GM23338 (cell line): ENCODE measurements around the gene SNTG2. TPM values are rescaled to one million over a fixed set of nuclear protein-coding genes. Genes with fewer than 3 reads are reported as not detected.

ENCODE experiments used
- ATAC-seq: fragments of 200-7000 bp; cut with Tn5 transposase; 3 replicates; pipeline ENCODE4 v1.9.1; 2020
- DNase-seq: peaks from one replicate; pipeline ENCODE4 v3.0.0-alpha.2; 2015; ENCODE audit warnings: low spot score
- H2AFZ ChIP-seq: fragments of 200-600 bp; sonication (generic); 2 replicates; pipeline ENCODE4 v1.8.0; 2016; ENCODE audit warnings: antibody characterized with exemption, mild to moderate bottlenecking, moderate library complexity
- H3F3A ChIP-seq: fragments of 200-600 bp; sonication (generic); replicated peaks from 2 replicates; pipeline ENCODE4 v1.8.0; 2017; ENCODE audit warnings: antibody characterized with exemption, mixed run types, low read depth
- H3K27ac ChIP-seq: fragments of 200-600 bp; sonication (generic); 2 replicates; pipeline ENCODE4 v1.6.1; 2016; ENCODE audit warnings: low read depth
- H3K27me3 ChIP-seq: fragments of 200-600 bp; sonication (generic); 2 replicates; pipeline ENCODE4 v1.8.0; 2016; ENCODE audit warnings: mild to moderate bottlenecking, mixed run types, moderate library complexity; ENCODE audit not compliant: insufficient read depth
- H3K36me3 ChIP-seq: fragments of 200-600 bp; sonication (generic); 2 replicates; pipeline ENCODE4 v1.8.0; 2016; ENCODE audit warnings: mild to moderate bottlenecking; ENCODE audit not compliant: insufficient read depth
- H3K4me1 ChIP-seq: fragments of 200-600 bp; sonication (generic); 2 replicates; pipeline ENCODE4 v1.8.0; 2016; ENCODE audit warnings: mild to moderate bottlenecking, moderate library complexity; ENCODE audit not compliant: insufficient read depth
- H3K4me2 ChIP-seq: fragments of 200-600 bp; sonication (generic); 2 replicates; pipeline ENCODE4 v1.7.1; 2017; ENCODE audit warnings: mixed run types
- H3K4me3 ChIP-seq: fragments of 200-600 bp; sonication (generic); 2 replicates; pipeline ENCODE4 v1.6.1; 2016; ENCODE audit warnings: mixed run types
- H3K79me2 ChIP-seq: fragments of 200-600 bp; sonication (generic); replicated peaks from 2 replicates; pipeline ENCODE4 v1.8.0; 2017; ENCODE audit warnings: mild to moderate bottlenecking; ENCODE audit not compliant: insufficient read depth
- H3K9me2 ChIP-seq: fragments of 200-600 bp; sonication (generic); 2 replicates; pipeline ENCODE4 v1.8.0; 2017; ENCODE audit not compliant: insufficient read depth
- H4K20me1 ChIP-seq: fragments of 200-600 bp; sonication (generic); replicated peaks from 2 replicates; pipeline ENCODE4 v1.8.0; 2017; ENCODE audit warnings: mild to moderate bottlenecking; ENCODE audit not compliant: insufficient read depth
- H3K27ac Mint-ChIP-seq: 2 replicates; pipeline ENCODE4 v1.8.0; 2020; ENCODE audit warnings: inconsistent platforms, mild to moderate bottlenecking, moderate library complexity, mixed read lengths
- H3K27me3 Mint-ChIP-seq: 3 replicates; pipeline ENCODE4 v1.8.0; 2022; ENCODE audit warnings: low read depth, mild to moderate bottlenecking, moderate library complexity, mixed read lengths, inconsistent platforms; ENCODE audit not compliant: insufficient read depth, poor library complexity
- H3K36me3 Mint-ChIP-seq: 3 replicates; pipeline ENCODE4 v1.8.0; 2021; ENCODE audit warnings: low read depth, mild to moderate bottlenecking, inconsistent platforms, moderate library complexity, mixed read lengths
- H3K4me1 Mint-ChIP-seq: 3 replicates; pipeline ENCODE4 v1.8.0; 2020; ENCODE audit warnings: mild to moderate bottlenecking, inconsistent platforms, mixed read lengths
- H3K4me3 Mint-ChIP-seq: 3 replicates; pipeline ENCODE4 v1.8.0; 2021; ENCODE audit warnings: moderate library complexity, mild to moderate bottlenecking, inconsistent platforms, mixed read lengths
- H3K9me3 Mint-ChIP-seq: 3 replicates; pipeline ENCODE4 v1.8.0; 2020; ENCODE audit warnings: moderate library complexity, mild to moderate bottlenecking, inconsistent platforms, mixed read lengths
- CREB1 ChIP-seq: fragments of 250-450 bp; sonication (Bioruptor Pico); IDR thresholded peaks from 2 replicates; pipeline ENCODE4 v1.5.0; 2020; ENCODE audit warnings: low read depth, mild to moderate bottlenecking, moderate library complexity
- CTCF ChIP-seq, 2 experiments: fragments of 200-600 bp in 1 of 2; sonication (generic) in 1 of 2; conservative IDR thresholded peaks; 2 replicates each; pipeline versions ENCODE4 v1.5.1 to v1.6.1; 2016 to 2017; ENCODE audit warnings: antibody characterized with exemption in 2 of 2, low read depth in 2 of 2, mild to moderate bottlenecking in 2 of 2, moderate library complexity in 1 of 2
- ETS1 ChIP-seq: IDR thresholded peaks from 2 replicates; pipeline ENCODE4 v1.6.1; 2016; ENCODE audit warnings: antibody characterized with exemption
- EZH2 ChIP-seq: fragments of 200-600 bp; sonication (generic); IDR thresholded peaks from one replicate; pipeline ENCODE4 v1.8.0; 2017; ENCODE audit warnings: antibody characterized with exemption, mild to moderate bottlenecking, low read depth; ENCODE audit not compliant: unreplicated experiment
- EZH2phosphoT487 ChIP-seq: fragments of 200-600 bp; sonication (generic); IDR thresholded peaks from one replicate; pipeline ENCODE4 v1.8.1; 2018; ENCODE audit warnings: antibody characterized with exemption; ENCODE audit not compliant: unreplicated experiment
- JUNB ChIP-seq: IDR thresholded peaks from one replicate; pipeline ENCODE4 v1.6.1; 2016; ENCODE audit warnings: antibody characterized with exemption; ENCODE audit not compliant: unreplicated experiment
- NANOG ChIP-seq: IDR thresholded peaks from 2 replicates; pipeline ENCODE4 v1.6.1; 2016; ENCODE audit warnings: antibody characterized with exemption, borderline replicate concordance
- POLR2AphosphoS5 ChIP-seq: IDR thresholded peaks from 2 replicates; pipeline ENCODE4 v1.6.1; 2016; ENCODE audit warnings: antibody characterized with exemption, low read depth
- REST ChIP-seq: IDR thresholded peaks from one replicate; pipeline ENCODE4 v1.6.1; 2018; ENCODE audit warnings: antibody characterized with exemption; ENCODE audit not compliant: unreplicated experiment
- STAT1 ChIP-seq: IDR thresholded peaks from one replicate; pipeline ENCODE4 v1.6.1; 2016; ENCODE audit warnings: antibody characterized with exemption; ENCODE audit not compliant: unreplicated experiment
- ZNF114 ChIP-seq: fragments of 250-450 bp; sonication (Bioruptor Pico); IDR thresholded peaks from 2 replicates; pipeline ENCODE4 v1.5.0; 2020; ENCODE audit warnings: mild to moderate bottlenecking, moderate library complexity
- ZNF331 ChIP-seq: fragments of 250-450 bp; sonication (Bioruptor Pico); IDR thresholded peaks from 2 replicates; pipeline ENCODE4 v1.5.0; 2020; ENCODE audit warnings: low read depth, mild to moderate bottlenecking, moderate library complexity
- ZNF462 ChIP-seq: fragments of 250-450 bp; sonication (Bioruptor Pico); IDR thresholded peaks from 2 replicates; pipeline ENCODE4 v1.5.0; 2020; ENCODE audit warnings: mild to moderate bottlenecking, moderate library complexity
- polyA plus RNA-seq: library from polyadenylated mRNA; unstranded; fragments of >200 nt; fragmentation: Nextera tagmentation; extraction: Ambion mirVana; gene quantifications from 2 replicates; pipeline ENCODE4 v1.2.1, GENCODE V29; 2016
- total RNA-seq: library from RNA; depleted of rRNA; stranded (reverse); fragments of >200 nt; shearing (Covaris generic); gene quantifications from 2 replicates; pipeline ENCODE4 v1.2.3, GENCODE V29; 2014

The SNTG2 gene
- total and polyA plus RNA-seq, 2 experiments from 2014 or later, result 27.5 to 60.4 TPM

- H3K27ac ChIP-seq, result no peak overlapping the region
- no peak overlapping the region for H3K4me3 Mint-ChIP-seq
- H3K9me3 Mint-ChIP-seq, result no peaks in the 10 kb centered on the region
Measured at GRCh38 chr2:1236606-1237005, 286.0 kb downstream of the SNTG2 start.

More at GRCh38 chr2:1236606-1237005, 286.0 kb downstream of the SNTG2 start:
- ATAC-seq (no peak), DNase-seq (no peak)
- TF ChIP-seq CTCF (conservative IDR thresholded peaks at IDR 0.05; ENCODE audit: low read depth in 2 of 2) (no peak), ZNF114 (CRISPR knock-in tag) (no peak), CREB1 (CRISPR knock-in tag) (no peak), NANOG (no peak), REST (no peak), EZH2 (no peak), STAT1 (no peak), ZNF462 (CRISPR knock-in tag) (no peak), JUNB (no peak), EZH2phosphoT487 (no peak), ZNF331 (no peak), POLR2AphosphoS5 (no peak), ETS1 (no peak)
- H3K36me3 Mint-ChIP-seq, result peaks cover 6% of the 10 kb centered on the region; the same call in 2 of the 3 replicates
- no peaks in the 10 kb centered on the region for H3K9me2 ChIP-seq
- no peaks in the 10 kb centered on the region; the same call in 1 of the 2 replicates for H3K4me1 ChIP-seq
- H3F3A ChIP-seq, result no peaks in the 10 kb centered on the region
- H2AFZ ChIP-seq, result no peak overlapping the region
- H4K20me1 ChIP-seq, result no peaks in the 10 kb centered on the region
- no peaks in the 10 kb centered on the region for H3K27me3 ChIP-seq
- no peak overlapping the region for H3K4me3 ChIP-seq
- no peaks in the 10 kb centered on the region for H3K79me2 ChIP-seq
- peaks cover 7% of the 10 kb centered on the region for H3K27me3 Mint-ChIP-seq
- H3K4me1 Mint-ChIP-seq, result peaks cover 9% of the 10 kb centered on the region
- H3K27ac Mint-ChIP-seq, result no peak overlapping the region
- H3K4me2 ChIP-seq, result no peak overlapping the region
- no peaks in the 10 kb centered on the region for H3K36me3 ChIP-seq
